NCI-H187 treated with DMSO at 0.1 percent for 48 hours (cell line): ENCODE data around the gene LRRC4C.

Experiments
- DNase-seq: peaks from one replicate; lab custom pipeline; 2025; lab: John Stamatoyannopoulos, UW

LRRC4C gene

GRCh38 chr11:41250408-41250935 is 209.0 kb downstream of the LRRC4C start:
- DNase-seq, result no peak

DNA sequence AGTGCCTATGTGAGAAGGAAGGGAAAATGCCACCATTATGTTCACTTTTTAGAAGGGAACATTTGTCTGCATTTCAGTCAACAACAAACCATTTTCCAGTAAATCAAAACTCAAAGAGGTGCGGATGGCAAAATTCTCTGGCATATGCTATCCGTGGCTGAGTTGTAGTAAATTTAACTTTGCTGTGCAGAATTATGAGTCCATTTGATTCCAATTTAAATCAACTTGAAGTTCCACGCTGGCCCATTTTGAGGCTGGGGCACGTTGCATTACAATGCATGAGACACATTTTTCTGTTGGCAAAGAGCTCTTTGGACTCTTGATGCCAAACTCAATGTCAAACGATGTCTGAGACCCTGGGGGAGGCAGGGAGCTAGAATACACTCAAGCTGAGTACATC is 211.8 kb downstream of the LRRC4C start:
- DNase-seq, result no peak

GRCh38 chr11:41246399-41246745 is 213.1 kb downstream of the LRRC4C start:
- no peak for DNase-seq

- no peak for DNase-seq
These were observed 213.6 kb downstream of the LRRC4C start for GRCh38 chr11:41245704-41246398.

- DNase-seq, result no peak
These were observed 214.3 kb downstream of the LRRC4C start for GRCh38 chr11:41245184-41245583.

DNA sequence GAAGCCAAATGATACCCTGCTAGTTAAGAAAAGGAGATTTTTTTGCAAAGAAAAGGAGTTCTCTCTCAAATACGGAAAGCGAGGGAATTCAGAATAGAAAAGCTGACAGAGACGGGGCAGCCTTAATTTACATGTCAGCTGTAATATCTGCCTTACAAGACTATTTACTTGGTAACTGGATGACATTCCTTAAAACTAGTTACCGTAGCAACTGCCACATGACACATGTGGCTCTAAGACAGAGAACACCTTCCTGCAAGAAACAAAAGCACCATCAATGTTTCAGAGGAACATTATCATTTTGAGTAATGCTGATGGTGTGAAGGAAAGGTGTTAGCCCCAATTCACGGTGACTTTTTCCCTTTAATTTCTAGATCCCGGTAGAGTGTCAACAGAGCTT is 222.1 kb downstream of the LRRC4C start:
- DNase-seq, result no peak

DNA sequence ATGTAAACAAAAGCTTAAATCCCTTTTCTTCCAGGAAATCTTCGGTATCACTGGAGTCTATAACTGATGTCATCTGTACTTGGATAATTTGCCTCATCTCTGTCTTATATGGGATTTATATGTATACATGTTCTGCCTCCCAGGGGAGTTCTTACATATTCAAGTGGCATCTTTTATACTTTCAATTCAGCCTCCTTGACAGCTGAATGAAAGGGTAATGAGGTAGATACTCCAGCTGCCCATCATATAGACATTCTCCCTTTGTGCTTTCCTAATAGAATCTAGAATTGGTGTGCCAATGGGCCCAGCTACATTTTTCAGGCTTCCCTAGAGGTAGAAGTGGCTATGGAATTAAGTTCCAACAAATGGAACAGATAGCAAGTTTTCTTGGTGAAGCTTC is 223.8 kb downstream of the LRRC4C start:
- DNase-seq, result peak; percentile 94

GRCh38 chr11:41225856-41226633 is 233.4 kb downstream of the LRRC4C start:
- no peak for DNase-seq

DNA sequence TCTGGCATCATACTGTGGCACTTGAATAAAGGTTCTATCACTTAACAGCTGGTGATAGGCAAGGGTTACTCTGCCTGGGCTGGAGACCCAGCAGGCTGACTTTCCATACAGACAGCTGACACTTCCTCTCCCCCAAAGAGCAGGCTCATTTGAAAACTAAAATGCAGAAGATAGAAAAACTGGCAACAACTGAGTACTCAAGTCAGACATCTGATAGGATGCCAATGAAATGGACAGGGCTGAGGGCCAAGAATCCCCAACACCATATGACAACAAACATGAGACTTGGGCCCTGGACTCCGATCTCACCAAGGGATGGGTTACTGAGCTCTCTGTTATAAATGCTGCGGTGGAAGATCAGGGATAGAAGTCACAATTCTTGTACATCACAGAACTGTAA is 237.2 kb downstream of the LRRC4C start:
- no peak for DNase-seq

DNA sequence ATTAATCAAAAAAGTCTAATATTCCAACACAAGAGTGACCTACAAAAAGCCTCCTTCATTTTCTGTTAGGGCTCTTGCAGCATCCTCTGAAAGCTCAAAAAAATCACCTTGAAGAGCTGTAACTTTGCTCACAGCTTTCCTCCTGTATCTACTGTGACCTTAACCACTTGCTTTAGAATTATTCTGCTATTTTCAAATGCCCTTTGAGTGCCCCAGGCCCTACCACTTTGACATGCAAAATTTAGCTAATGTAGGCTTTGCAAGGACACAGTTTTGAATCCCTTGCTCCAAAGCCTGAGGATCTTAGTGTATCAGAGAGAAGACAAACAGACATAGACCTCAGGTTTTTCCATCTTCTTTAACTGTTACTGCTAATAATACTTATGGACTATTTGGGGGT is 253.1 kb downstream of the LRRC4C start:
- no peak for DNase-seq

DNA sequence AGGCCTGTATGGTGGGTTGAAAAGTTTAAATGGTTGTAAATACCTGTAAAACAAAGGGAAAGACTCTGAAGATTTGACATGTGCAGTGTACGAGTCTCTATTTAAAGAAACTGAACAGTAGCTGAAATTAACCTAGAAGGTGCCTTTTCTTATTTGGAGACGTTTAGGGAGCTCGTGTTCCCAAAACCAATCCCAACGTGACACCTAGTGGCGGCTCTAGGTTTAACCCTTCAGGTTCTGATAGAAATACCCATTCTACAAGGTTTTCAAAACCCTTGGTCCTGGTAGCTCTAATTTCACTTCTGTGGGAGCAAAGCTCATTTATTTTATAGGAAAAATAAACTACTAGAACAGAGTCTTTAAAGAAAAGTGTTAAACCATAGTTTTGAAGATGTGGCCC is 258.3 kb downstream of the LRRC4C start:
- DNase-seq, result no peak

GRCh38 chr11:41190437-41191082 is 268.9 kb downstream of the LRRC4C start:
- DNase-seq, result no peak

GRCh38 chr11:41189701-41190436 is 269.6 kb downstream of the LRRC4C start:
- DNase-seq, result no peak

DNA sequence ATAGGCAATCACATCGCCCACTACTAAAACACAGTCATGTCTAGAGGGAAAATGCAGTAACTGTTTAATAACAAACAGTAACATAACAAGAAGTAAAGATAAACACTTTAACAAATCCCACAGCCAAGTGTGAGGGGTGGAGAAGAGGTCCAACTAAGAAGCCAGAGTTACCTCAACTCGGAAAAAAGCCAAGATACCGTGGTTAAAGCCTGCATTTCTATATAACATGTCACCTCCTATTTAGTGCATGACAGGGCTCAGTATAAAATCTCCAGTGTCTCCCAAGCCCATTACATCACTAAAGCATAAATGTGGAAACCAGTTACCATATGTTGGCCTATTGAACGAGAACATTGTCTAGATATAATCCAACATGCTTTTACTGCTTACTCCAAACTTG is 281.7 kb downstream of the LRRC4C start:
- DNase-seq, result no peak

GRCh38 chr11:41175304-41175972 is 284.0 kb downstream of the LRRC4C start:
- no peak for DNase-seq

DNA sequence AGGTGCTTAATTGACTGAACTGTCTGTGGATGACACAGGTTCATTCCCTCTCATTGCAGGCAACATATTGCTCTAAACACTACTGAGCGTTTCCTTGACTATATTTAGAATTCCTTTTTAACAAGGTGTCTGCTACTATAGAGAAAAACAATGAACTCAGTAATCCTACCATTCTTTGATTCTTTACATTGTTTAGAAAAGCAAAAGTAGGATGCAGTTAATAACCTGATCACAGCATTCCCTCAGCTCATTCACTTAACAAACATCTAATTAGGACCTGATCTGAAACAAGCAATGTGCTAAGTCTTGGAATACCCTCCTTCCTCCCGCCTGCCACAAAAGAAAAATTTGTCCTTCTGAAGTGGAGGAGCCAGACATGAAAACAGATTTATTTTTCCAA is 313.1 kb downstream of the LRRC4C start:
- DNase-seq, result no peak

DNA sequence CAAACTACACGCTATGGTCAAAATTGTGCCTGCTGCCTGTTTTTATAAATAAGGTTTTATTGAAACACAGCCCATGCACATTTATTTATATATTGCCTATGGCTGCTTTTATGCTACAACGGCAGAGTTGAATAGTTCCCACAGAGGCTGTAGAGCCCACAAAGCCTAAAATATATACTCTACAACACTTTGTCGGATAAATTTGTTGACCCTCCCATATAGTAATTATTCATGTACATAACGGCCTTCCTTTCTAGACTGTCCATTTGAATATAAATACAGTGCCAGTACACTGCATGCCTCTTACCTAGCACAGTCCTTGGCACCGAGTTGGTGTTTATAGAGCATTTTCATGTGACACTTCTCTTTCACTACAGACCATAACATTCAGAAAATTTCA is 314.0 kb downstream of the LRRC4C start:
- no peak for DNase-seq

- no peak for DNase-seq
These were observed 324.5 kb downstream of the LRRC4C start for GRCh38 chr11:41134971-41135370.

GRCh38 chr11:41133023-41133422 is 326.4 kb downstream of the LRRC4C start:
- no peak for DNase-seq

GRCh38 chr11:41121600-41121999 is 337.9 kb downstream of the LRRC4C start:
- no peak for DNase-seq

DNA sequence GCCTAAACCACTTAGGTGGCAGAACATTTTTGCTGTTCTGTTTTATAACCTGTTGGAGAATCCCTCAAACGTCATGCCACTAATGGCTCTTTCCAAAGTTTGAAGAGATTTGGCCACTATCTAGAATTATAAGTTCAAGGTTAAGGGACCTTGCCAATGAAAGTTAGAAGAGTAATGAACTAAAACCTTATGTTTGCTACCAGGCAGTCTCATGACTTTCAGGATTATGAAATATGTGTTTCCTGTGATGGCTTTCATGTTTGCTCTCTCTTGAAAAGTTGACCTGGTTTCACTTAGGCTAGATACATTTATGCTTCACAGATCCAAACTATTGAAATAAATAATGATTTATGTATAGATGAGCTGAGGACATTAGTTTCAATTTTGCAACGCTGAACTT is 340.0 kb downstream of the LRRC4C start:
- DNase-seq, result no peak

DNA sequence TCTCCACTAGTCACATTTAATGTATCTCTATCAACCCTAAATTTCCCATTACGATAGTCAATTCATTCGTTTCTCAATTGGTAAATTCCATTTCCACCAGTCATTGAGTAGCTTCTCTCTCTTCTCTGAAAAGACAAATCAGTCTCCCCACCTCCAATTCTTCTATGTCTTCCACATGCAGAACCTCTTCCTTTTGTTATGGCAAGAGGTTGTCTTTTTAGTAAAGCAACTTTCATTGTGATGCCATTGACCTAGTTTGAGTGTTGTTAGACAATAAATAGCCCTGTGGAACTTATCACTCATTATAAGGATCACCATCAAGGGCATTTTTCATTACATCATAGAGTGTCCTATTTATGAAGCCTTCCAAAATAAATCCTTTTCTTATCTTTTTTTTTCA is 340.9 kb downstream of the LRRC4C start:
- DNase-seq, result no peak
